ENCODE measurements around the gene PBXIP1. TPM values are rescaled to one million over a fixed set of nuclear protein-coding genes. Genes with fewer than 3 reads are reported as not detected.

PBXIP1 gene, protein sequence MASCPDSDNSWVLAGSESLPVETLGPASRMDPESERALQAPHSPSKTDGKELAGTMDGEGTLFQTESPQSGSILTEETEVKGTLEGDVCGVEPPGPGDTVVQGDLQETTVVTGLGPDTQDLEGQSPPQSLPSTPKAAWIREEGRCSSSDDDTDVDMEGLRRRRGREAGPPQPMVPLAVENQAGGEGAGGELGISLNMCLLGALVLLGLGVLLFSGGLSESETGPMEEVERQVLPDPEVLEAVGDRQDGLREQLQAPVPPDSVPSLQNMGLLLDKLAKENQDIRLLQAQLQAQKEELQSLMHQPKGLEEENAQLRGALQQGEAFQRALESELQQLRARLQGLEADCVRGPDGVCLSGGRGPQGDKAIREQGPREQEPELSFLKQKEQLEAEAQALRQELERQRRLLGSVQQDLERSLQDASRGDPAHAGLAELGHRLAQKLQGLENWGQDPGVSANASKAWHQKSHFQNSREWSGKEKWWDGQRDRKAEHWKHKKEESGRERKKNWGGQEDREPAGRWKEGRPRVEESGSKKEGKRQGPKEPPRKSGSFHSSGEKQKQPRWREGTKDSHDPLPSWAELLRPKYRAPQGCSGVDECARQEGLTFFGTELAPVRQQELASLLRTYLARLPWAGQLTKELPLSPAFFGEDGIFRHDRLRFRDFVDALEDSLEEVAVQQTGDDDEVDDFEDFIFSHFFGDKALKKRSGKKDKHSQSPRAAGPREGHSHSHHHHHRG
- total RNA-seq, result 100 to 1,000 TPM in 1 of 3 donors, 10 to 100 TPM in 2; 35.6 to 146 (median 49.4) TPM
- long read RNA-seq, donor 1, transcript PBXIP1-202 (11 exons, 3,212 nt), result major isoform, 155 of 229 reads
- long read RNA-seq, donor 1, partial matches to known transcripts, result 53 of 229 reads
- long read RNA-seq, donor 1, other reads (novel, unspliced or antisense), result 21 of 229 reads
- long read RNA-seq, donor 2, partial matches to known transcripts, result 3 of 10 reads
- long read RNA-seq, donor 2, other reads (novel, unspliced or antisense), result 3 of 10 reads

DNA sequence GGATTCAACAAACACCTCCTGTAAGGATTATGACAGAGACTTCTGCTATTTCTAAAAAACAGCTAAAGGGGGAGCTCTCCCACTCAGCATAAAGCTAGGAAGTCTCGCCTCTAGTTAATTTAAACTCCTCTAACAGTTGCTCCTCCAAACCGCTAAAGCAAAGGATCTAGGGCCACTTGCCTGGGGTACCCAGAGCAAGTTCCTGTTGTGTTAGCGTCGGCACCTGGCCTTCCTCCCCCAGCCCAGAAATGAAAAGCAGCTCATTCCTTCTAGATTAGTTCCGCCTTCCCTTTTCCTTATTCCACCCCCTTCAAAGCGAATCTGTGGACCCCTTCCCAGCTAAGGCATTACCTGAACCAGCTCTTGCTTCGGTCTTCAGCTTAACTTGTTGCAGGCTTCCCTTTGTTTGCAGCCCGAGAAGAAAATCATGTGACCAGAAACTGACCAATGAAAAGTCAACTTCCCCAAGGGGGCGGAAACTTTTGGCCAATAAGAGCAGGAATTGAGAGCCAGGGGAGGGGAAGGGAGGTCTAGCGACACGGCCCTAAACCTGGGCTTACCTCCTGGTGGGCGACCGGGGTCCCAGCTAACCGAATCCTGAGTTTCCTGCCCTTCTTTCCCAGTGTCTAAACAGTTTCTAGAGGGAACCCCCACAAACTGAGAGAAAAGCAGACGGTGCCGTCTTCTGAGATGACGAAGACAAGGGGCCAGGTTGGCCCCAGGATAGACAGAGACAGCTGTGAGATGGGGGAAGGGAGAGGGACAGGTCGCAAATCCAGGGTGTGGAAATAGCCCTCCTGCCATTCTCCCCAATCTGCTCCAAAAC, at the start of gene PBXIP1:
PBXIP1 (minus strand) TSS at position 382 of the 826 bp plus-strand sequence. CDS start 2,378 bp downstream, outside the sequence.
- TF ChIP-seq, protein P1, sequence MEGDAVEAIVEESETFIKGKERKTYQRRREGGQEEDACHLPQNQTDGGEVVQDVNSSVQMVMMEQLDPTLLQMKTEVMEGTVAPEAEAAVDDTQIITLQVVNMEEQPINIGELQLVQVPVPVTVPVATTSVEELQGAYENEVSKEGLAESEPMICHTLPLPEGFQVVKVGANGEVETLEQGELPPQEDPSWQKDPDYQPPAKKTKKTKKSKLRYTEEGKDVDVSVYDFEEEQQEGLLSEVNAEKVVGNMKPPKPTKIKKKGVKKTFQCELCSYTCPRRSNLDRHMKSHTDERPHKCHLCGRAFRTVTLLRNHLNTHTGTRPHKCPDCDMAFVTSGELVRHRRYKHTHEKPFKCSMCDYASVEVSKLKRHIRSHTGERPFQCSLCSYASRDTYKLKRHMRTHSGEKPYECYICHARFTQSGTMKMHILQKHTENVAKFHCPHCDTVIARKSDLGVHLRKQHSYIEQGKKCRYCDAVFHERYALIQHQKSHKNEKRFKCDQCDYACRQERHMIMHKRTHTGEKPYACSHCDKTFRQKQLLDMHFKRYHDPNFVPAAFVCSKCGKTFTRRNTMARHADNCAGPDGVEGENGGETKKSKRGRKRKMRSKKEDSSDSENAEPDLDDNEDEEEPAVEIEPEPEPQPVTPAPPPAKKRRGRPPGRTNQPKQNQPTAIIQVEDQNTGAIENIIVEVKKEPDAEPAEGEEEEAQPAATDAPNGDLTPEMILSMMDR (IDR thresholded peaks at IDR 0.05), result no peak
- H3K4me1 ChIP-seq (ENCODE audit: low read depth), result peaks cover 46% of the 10 kb centered on the region
- intact Hi-C loops (cut with DNase I, micrococcal nuclease), result no loop called here

DNA sequence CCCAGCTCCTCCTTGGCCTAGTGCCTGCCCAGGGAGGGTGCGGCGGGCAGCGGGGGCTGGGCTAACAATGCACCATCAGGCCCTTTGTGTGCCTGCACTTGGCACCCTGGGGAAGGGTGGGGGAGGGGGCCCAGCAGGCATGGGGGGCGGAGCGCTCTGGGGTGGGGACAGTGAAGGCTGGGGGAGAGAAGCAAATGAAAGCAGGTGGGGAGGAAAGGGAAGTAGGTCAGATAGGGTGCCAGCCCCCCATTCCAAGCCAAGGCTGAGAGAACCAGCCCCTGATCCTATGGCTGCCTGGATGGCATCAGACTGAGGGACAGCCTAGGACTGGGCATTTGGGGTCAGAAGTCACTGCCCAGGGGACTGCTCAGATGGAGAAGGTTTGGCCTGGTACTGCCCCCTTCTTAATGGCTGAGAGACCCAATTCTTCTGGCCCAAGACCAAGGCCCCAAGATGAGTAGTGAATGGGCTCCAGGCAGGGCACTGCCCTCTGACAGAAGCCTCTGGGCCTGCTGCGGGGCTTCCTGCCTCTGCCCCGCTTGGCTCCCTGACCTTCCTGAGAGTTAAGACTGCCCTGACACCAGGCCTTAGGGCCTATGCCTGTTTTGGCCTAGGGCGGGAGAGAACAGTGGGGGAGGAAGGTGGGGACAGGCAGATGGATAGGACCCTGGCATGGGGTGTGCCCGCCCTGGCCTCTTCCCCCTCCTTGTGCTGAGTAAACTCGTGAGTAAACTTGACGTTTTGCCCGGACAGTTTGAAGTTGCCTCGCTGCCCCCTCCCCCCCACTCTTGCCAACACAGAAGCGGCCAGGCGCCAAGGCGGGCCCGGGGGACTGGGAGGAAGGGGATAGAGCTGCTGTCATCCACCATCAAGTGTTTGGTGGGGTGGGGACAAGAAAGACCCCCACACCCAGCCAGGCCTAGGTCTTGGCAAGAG, 49.4 kb upstream of the PBXIP1 start:
- Histone ChIP-seq H3K9me3 (no peaks in the 10 kb centered on the region), H3K36me3 (ENCODE audit: low read depth) (no peaks in the 10 kb centered on the region), H3K4me1 (ENCODE audit: low read depth) (peaks cover 54% of the 10 kb centered on the region), H3K4me3 (no peak overlapping the region)
- ATAC-seq (peak; percentile 8), DNase-seq (peak; percentile 86 to 90 (median 87))
- TF ChIP-seq, protein P1 (IDR thresholded peaks at IDR 0.05), result no peak
- intact Hi-C loops (cut with DNase I, micrococcal nuclease), result no loop called here

More for the DNA sequence above, at the start of gene PBXIP1:
- DNase-seq, result peak; percentile 62 to 92 (median 64)
- peak; percentile 87 for ATAC-seq
- peak within 1 kb of the TSS; percentile 22 for H3K4me3 ChIP-seq
- no peaks in the 10 kb centered on the region for H3K36me3 ChIP-seq (ENCODE audit: low read depth)
- no peaks in the 10 kb centered on the region for H3K9me3 ChIP-seq

DNA sequence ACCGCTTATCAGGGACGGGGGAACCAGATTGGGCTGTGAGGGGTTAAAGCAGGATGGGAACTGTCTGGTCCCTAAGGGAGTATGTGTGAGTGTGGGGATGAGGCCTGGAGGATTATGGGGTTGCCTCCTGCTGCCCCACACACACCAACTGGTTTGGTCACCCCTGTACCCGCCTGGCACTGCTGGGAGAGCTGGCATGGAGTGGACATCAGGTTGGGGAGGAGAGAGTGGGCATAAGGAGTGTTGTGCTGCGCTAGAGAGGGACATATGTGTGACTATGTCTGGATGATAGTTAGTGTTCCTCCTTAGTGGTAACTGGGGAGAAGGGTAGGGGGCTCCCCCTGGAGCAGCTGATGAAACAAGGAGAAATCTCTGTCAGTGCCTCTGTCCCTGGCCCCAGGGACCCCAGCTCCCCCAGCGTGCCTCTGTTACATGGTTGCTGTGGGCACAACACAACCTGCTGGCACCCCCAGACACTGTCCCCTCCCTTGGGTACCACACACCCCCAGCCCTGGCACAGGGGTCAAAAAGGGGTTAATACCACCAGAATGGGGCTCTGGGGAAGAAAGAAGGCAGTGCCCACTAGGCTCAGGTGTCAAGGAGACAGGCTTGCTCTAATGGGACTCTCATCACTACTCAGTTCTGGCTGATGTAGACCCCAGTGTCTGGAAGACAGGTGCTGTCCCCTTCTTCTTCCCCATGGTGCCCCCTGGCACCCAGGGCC, 48.6 kb upstream of the PBXIP1 start:
- intact Hi-C loops (cut with DNase I, micrococcal nuclease), result no loop called here
- Histone ChIP-seq H3K9me3 (no peaks in the 10 kb centered on the region), H3K4me3 (peak overlapping the region; percentile 84), H3K4me1 (ENCODE audit: low read depth) (peaks cover 54% of the 10 kb centered on the region), H3K36me3 (ENCODE audit: low read depth) (no peaks in the 10 kb centered on the region)
- TF ChIP-seq, protein P1 (IDR thresholded peaks at IDR 0.05), result no peak
- no peak for ATAC-seq
- peak in 2 of 3 donors; percentile 53 to 63 for DNase-seq

DNA sequence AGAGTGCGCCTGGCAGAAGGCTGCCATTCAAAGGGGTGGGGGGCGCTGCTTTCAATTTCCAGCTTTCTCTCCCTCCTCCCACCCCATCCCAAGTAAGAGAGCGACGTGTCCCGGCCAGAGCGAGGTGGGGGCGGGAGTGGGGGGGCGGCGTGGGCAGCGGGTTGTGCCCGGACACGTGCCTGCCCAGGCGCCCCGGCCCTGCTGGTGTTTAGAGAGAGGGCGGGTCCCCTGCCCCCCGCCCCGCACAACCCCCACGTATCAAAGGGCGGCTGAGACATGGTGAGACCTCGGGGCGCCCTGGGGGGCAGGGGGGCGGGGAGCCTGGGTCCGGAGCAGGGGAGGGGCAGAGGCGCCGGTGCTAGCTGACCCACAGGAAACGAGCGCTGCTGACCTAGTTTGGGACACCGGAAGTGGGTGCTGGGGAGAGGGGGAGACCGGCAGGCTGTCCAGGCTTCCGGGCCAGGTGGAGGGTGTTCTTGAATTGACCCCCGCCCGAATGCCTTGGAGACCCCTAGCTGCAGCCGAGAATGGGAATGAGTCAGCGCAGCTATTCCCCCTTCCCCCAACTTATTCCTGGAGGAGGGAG, 48.0 kb upstream of the PBXIP1 start:
- Histone ChIP-seq H3K36me3 (ENCODE audit: low read depth) (no peaks in the 10 kb centered on the region), H3K9me3 (no peaks in the 10 kb centered on the region), H3K4me1 (ENCODE audit: low read depth) (peaks cover 58% of the 10 kb centered on the region), H3K4me3 (peak overlapping the region; percentile 84)
- intact Hi-C loops (cut with DNase I, micrococcal nuclease), result no loop called here
- TF ChIP-seq, protein P1 (IDR thresholded peaks at IDR 0.05), result no peak
- ATAC-seq (no peak), DNase-seq (peak; percentile 75 to 88 (median 83))
